Activated T-helper 9 cell treated with anti-CD3 and anti-CD28 coated beads, Interleukin-2, amount 50 U/mL, for 16 hours (primary cell): Measurements from ENCODE around the gene FADS6.

Experiments
- DNase-seq: peaks from one replicate; pipeline ENCODE4 v3.0.0-alpha.2; 2020; ENCODE audit warnings: low read depth

FADS6 gene, protein sequence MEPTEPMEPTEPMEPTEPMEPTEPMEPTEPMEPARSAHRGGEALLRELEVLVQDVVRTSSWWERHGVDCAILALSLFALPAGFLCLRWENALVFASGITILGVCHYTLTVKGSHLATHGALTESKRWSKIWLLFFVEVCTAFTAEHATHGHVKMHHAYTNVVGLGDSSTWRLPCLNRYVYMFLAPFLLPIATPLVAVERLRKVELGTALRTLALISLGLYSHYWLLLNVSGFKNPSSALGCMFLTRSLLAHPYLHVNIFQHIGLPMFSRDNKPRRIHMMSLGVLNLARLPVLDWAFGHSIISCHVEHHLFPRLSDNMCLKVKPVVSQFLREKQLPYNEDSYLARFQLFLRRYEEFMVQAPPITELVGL

GRCh38 chr17:74892974-74893911 lies at the start of gene FADS6:
Gene FADS6 (minus strand): TSS chr17:74893633. CDS start chr17:74893595, 38 bp downstream.
- DNase-seq = no peak

DNA sequence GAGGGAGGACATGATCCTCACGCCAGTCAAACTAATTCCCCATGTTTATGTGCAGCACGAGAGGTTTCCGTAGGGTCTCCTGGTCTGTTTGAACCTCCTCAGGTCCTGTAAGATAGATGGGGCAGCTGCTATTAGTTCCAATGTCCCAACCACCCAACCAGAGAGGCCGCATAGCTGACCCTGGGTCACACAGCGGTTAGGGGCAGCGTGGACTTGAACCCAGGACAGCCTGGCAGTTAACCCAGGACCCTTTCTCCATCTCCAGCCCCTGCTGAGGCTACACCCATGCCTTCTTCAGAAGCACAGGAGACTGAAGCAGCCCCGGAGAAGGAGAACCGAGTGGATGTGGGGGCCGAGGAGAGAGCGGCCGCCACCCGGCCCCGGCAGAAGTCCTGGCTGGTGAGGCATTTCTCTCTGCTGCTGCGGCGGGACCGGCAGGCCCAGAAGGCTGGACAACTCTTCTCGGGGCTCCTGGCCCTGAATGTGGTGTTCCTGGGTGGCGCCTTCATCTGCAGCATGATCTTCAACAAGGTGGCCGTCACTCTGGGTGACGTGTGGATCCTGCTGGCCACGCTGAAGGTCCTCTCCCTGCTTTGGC lies 47.8 kb upstream of the FADS6 start:
- no peak for DNase-seq

- no peak for DNase-seq
Observed at GRCh38 chr17:74939534-74939933, 46.1 kb upstream of the FADS6 start.

DNA sequence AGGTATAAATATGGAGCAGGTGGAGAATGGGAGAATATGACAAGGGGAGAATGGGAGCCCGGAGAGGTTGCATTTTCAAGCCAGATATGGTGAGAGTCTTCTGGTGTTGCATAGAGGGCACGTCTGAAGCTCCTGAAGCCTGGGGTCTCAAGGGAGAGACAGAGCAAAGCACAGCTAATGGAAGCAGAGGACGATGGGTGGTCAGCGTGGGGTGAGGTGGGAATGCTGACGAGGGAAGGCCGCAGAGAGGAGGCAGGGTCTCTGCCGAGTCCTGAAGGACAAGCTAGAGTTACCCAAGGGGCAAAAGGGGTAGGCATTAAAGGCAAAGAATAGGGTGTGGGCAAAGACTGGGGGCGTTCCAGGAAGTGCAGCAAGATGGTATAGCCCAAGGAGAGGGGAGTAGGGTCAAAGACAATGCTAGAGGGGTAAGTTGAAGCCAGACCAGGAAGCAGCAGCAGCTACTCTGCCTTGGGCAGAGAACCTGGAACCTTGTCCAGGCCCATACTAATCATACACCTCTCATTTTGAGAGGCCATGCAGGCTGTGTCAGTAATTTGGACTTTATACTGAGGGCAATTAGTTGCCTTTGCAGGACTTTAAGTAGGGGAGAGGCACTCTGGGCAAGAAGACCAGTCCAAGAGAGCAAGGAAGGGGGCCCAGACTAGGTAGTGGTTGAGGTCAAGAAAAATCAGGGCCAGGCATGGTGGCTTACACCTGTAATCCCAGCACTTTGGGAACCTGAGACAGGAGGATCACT lies 44.9 kb upstream of the FADS6 start:
- no peak for DNase-seq

GRCh38 chr17:74937064-74938051 lies 43.9 kb upstream of the FADS6 start:
- no peak for DNase-seq

DNA sequence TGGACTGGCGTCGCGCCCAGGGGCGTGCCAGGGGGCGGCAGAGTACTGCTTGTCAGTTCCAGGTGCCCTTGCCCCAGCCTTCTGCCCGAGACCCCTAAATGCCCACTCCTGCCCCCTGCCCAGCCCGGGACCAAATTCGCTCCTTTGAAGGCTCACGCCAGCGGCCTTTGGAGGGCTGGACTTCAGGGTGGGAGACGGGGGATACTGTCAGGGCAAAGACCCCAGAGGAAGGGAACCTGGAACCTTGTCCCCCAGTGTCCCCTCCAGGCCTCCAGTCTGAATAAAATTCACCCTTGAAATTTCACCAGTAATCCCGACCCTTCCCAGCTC lies 43.0 kb upstream of the FADS6 start:
- DNase-seq = no peak

DNA sequence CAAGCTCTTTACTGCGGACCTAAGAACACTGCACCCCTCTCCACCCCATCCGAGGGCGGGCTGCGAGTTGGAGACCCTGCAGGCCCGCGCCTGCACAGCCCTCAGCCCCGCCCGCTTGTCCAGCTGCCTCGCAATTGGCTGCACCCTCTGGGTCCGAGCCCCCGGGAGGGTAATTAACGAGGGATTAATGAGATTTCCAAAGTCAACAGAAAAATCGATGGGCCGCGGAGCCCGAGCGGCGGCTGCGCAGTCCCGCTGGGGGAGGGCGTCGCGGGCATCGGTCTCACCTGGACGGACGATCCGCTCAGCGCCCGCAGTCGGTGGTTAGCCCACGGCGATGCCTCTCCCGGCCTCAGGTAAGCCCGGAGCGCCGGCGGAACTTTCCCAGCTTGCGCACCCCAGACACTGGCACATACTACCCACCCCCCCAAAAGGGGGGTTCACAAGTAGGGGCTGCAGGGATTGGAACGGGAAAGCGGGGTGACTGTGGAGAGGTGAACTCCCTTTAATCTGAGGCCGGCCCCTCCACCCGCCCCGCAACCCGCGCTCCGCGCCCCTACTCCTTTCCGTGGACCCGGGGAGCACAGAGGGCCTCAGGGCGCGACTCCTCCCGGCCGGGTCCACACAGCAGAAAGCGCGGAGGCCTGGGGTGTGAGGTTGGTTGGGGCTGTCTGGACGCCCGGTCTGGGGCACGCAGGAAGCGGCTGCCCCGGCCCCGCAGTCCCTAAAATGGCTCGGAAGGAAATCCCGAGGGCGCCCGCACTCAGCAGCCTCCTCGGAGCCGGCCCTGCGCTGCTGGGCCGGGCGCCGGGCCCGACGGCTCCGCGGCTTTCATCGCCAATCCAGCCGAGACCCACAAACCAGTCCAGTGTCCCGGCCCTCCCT lies 42.4 kb upstream of the FADS6 start, which contains the start of gene OTOP3:
Gene OTOP3, plus strand, starts transcription at position 314 of the 885 bp plus-strand sequence. Its CDS starts 24 bp downstream, at position 338.
- no peak for DNase-seq

DNA sequence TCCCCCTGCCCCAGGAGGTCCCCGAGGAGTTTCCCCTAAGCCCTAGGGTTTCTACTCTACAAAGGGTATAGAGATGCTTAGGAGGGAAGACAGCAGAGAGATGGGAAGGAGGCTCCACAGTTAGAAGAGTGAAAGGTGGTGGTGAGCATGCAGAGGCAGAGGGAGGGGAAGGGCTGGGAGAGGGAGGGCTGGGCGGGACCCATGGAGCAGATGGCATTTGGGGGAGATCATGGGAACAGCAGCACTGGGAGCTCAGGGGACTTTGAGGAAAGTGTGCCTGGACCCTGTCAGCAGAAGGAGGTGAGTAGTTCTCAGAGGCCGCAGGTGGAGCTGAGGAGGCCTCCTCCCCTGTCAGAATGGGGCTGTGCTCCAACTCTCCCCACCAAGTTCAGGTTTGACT lies 41.6 kb upstream of the FADS6 start:
- no peak for DNase-seq

DNA sequence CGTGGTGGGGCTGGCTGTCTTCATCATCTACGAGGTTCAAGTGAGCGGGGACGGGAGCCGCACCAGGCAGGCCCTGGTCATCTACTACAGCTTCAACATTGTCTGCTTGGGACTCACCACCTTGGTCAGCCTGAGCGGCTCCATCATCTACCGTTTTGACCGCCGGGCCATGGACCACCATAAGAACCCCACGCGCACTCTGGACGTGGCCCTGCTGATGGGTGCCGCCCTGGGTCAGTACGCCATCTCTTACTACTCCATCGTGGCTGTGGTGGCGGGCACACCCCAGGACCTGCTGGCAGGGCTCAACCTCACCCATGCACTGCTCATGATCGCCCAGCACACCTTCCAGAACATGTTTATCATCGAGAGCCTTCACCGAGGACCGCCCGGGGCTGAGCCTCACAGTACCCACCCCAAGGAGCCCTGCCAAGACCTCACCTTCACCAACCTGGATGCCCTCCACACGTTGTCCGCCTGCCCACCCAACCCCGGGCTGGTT lies 37.2 kb upstream of the FADS6 start:
- DNase-seq = no peak

DNA sequence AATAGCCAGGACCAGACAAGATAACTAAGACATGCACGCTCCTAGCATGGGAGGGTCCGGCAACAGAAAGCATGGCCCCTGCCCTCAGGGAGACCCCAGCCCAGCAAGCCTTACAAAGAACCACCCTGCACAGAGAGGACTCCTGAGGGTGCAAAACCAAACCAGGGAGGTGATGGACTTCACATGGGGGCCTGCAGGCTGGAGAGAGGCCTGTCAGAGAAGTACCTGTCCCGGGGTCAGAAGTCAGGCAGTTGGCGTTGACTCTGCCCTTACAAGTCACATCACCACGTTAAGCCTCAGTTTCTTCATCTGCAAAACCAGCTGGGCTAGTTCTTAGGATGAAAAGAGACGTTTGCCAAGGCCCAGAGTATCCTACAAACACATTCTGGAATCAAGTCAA lies 35.4 kb upstream of the FADS6 start:
- no peak for DNase-seq

GRCh38 chr17:74925242-74925641 lies 31.8 kb upstream of the FADS6 start:
- no peak for DNase-seq

DNA sequence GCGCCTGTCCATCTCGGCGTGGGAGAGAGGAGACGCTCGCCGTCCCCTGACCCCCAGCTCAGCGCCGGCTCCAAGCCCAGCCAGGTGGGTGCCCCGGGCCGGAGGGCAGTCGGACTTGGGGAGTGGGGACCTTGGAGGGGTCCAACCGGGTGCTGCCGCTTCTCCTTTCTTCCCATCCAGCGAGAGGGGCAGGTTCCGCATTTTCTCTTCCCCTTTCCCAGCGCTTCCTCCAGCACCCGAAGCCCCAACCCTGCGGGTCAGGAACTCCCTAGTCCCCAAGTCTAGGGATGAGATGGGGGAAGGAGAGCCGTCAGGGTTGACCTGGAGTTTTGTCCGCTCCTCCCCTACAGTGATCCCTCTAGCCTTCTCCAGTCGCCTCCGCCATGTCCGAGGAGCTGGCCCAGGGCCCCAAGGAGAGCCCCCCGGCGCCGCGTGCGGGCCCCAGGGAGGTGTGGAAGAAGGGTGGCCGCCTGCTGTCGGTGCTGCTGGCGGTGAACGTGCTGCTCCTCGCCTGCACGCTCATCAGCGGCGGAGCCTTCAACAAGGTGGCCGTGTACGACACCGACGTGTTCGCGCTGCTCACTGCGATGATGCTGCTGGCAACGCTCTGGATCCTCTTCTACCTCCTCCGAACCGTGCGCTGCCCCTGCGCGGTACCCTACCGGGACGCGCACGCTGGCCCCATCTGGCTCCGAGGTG lies 31.0 kb upstream of the FADS6 start, which contains the start of gene OTOP2:
Gene OTOP2, plus strand, starts transcription at position 24 of the 699 bp plus-strand sequence. Its CDS starts 360 bp downstream, at position 384.
- no peak for DNase-seq

DNA sequence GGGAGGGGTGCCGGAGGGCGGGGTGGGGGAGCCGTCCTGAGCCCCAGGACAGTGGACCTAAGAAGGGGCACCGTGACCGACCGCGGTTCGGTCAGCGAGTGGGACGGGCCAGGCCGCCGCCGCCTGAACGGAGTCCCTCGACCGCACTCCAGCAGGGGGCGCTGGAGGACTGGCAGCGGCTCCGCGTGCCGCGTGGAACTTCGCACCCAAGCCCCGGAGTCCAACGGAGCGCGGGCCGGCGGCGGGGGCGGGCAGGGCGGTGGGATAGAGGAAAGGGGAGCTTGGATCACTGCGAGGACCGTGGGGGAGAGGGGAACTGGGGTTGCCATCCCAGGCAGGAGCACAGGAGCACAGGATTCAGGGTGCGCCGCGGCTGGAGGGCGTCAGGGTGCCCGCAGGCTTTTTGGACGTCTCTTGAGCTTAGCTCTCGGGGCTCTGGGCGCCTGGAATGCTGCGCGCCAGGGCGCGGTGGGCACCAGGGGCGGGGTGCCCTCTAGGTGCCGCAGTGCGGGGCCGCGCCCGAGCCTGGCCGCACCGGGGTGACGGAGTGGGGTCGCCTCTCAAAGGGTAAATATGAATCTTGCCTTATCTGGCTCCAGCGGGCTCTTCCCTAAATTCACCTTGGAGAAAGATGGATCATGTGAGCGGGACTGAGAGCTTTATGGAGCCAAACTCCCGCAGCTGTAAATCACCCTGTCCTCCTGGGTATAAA lies 30.3 kb upstream of the FADS6 start:
- peak; percentile 58 for DNase-seq

DNA sequence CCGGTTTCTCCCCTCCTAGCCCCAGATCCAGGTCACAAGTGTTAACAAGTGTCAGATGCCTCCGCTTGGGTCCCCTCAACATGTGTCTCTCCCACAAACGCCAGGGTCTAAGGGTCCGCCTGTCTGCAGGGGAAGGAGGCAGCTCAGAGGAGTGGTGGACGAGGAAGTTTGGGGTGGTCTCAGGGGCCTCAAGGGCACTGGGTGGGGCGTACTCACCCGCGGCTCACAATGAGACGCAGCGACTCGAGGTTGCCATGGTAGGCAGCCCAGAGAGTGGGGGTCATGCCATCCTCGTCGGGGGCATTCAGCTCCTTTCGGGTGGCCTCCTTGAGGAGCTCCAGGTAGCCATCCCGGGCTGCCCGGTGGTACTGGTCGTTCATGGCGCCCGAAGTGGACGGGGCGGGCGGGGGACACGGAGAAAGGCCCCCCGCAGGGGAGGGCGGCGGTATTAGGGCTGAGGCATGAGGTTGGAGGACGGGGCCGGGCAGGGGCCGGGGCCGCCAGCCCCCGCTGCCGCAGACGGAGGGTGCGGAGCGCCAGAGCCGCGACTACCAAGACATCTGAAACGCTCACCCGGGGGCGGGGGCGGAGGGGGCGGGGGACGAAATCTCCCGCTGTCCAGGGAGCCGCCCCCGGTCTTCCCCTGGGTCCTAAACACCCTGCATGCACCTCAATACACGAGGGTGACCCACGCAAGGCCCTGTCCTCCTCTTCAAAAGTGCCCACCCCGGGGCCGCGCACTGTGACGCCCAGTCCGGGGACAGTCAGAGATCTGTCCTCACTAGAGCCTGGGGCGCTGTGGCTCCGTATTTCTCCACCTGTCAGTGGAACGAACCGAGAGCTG lies 29.5 kb upstream of the FADS6 start, which contains the start of gene USH1G:
Gene USH1G, minus strand, starts transcription at position 562 of the 844 bp plus-strand sequence. Its CDS starts 182 bp downstream, at position 380.
- DNase-seq = no peak

DNA sequence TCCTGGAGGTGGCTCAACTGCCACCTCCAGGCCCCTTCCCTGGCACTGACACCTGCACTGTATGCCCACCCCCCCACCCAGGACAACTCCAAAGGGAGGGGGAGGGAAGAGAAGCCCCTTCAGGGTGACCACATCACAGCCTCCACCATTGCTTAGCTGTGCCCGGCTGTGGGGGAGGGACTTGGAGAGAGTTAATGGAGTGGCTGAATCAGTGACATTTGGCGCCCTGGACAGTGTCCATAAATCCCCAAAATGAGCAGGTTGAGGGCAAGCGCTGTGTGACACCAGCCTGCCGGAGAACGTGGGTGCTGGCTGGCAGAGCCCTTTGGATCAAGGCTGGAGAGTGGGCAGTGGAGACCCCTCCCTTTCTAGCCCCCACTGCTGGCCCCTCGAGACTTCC lies 28.7 kb upstream of the FADS6 start:
- DNase-seq = no peak

DNA sequence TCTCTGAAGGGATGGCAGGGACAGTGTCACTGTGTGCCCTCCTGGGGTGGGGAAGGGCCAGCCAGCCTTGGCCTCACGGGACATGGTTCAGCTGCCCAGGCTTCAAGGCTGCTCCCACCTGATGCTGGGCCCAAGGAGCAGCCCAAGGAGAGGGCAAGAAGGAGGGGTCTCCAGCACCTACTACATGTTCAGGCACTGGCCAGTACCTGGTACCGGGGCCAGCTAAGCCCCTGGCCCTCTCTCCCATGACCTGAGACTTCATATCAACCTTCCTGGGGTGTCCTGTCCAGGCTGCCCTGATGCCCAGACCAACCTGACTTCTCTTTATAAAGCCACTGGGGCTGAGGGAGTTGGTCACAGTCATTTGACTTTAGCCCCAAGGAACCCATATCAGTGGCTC lies 28.3 kb upstream of the FADS6 start:
- no peak for DNase-seq
